ENCODE data around the gene SGCG. TPM values are rescaled to one million over a fixed set of nuclear protein-coding genes. Genes with fewer than 3 reads are reported as not detected.

Gene SGCG
- total RNA-seq, 1 donor from 2014 or later, result 9.8 TPM

DNA sequence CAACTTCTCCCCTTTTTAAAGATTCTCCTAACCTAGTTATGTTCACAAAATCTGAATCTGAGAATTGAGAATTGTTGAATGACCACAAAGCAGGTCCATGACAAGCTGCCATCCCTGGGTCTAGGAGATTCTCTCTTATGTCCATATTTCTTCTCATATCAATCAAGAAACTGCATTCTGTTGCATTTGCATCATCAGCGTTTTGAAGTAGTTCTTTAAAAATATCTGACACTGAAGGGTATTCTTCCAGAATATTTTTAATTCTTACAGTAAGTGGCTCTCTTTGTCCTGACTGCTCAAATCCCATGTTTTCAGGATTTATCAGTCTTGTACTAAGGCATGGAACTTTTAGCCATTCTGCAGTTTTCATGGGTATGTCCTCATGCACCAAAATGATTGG lies 158.4 kb downstream of the SGCG start:
- no peak for DNase-seq (ENCODE audit: low read depth)
- TF ChIP-seq, protein P1, sequence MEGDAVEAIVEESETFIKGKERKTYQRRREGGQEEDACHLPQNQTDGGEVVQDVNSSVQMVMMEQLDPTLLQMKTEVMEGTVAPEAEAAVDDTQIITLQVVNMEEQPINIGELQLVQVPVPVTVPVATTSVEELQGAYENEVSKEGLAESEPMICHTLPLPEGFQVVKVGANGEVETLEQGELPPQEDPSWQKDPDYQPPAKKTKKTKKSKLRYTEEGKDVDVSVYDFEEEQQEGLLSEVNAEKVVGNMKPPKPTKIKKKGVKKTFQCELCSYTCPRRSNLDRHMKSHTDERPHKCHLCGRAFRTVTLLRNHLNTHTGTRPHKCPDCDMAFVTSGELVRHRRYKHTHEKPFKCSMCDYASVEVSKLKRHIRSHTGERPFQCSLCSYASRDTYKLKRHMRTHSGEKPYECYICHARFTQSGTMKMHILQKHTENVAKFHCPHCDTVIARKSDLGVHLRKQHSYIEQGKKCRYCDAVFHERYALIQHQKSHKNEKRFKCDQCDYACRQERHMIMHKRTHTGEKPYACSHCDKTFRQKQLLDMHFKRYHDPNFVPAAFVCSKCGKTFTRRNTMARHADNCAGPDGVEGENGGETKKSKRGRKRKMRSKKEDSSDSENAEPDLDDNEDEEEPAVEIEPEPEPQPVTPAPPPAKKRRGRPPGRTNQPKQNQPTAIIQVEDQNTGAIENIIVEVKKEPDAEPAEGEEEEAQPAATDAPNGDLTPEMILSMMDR (IDR thresholded peaks at IDR 0.05; ENCODE audit: insufficient read depth, low read length, poor library complexity, severe bottlenecking), result no peak
- Histone ChIP-seq H3K36me3 (ENCODE audit: control insufficient read depth, insufficient read depth, low read length) (no peaks in the 10 kb centered on the region), H3K27me3 (ENCODE audit: control insufficient read depth, insufficient read depth, low read length) (no peaks in the 10 kb centered on the region), H3K4me3 (ENCODE audit: low read depth, low read length) (no peak overlapping the region)

DNA sequence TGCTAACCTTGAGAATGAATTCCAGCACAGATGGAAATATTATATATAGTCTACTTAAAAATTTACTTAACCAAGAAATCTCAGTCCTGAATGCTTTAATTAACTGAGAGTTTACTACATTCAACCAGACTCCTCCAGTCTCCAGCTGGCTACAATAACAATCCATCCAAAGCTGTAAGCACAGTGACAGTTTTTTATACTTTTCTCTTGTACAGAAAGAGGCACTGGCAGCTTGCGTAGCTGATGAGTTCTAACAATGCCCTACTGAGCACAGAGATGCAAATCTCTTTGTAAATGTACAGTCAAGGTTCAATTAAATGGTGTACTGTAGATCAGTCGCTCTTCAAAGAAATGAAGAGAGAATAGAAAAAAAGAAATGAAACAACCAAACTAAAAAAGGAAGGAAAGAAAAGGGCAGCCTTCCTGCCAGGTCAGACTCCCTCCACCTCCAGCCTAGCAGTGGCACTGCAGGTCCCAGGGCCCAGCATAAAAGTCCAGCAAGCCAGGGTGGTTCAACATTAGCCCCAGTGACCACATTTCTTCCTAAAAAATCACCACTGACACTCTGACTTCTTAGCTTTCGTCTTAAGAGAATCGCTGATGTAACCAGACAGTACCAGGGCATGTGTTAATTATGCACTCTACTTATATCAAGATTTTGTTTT lies 164.3 kb downstream of the SGCG start:
- DNase-seq (ENCODE audit: low read depth), result no peak
- Histone ChIP-seq H3K4me3 (ENCODE audit: low read depth, low read length) (no peak overlapping the region), H3K27me3 (ENCODE audit: control insufficient read depth, insufficient read depth, low read length) (no peaks in the 10 kb centered on the region), H3K36me3 (ENCODE audit: control insufficient read depth, insufficient read depth, low read length) (peaks cover 2% of the 10 kb centered on the region)
- TF ChIP-seq, protein P1 (IDR thresholded peaks at IDR 0.05; ENCODE audit: insufficient read depth, low read length, poor library complexity, severe bottlenecking), result no peak

DNA sequence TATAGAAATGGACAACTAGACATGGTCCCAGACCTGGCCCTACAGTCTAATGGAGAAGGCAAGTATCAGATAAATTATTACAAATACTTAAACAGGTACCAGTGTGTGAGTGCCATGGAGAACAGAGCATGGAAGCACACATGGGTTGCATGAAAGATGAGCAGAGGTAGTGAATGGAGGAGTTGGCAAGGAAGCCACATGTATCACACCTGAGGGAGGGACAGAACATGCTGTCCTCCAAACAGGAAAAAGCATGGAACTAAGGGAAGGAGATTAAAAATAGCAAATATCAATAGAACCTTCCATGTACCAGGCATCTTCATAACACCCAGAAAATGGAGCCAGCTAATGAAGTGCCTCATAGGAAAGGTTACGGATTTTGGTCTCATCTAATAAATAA lies 166.8 kb downstream of the SGCG start:
- H3K4me3 ChIP-seq (ENCODE audit: low read depth, low read length), result no peak overlapping the region
- DNase-seq (ENCODE audit: low read depth), result no peak
- TF ChIP-seq, protein P1 (IDR thresholded peaks at IDR 0.05; ENCODE audit: insufficient read depth, low read length, poor library complexity, severe bottlenecking), result no peak
- peaks cover 3% of the 10 kb centered on the region for H3K36me3 ChIP-seq (ENCODE audit: control insufficient read depth, insufficient read depth, low read length)
- H3K27me3 ChIP-seq (ENCODE audit: control insufficient read depth, insufficient read depth, low read length), result no peaks in the 10 kb centered on the region

DNA sequence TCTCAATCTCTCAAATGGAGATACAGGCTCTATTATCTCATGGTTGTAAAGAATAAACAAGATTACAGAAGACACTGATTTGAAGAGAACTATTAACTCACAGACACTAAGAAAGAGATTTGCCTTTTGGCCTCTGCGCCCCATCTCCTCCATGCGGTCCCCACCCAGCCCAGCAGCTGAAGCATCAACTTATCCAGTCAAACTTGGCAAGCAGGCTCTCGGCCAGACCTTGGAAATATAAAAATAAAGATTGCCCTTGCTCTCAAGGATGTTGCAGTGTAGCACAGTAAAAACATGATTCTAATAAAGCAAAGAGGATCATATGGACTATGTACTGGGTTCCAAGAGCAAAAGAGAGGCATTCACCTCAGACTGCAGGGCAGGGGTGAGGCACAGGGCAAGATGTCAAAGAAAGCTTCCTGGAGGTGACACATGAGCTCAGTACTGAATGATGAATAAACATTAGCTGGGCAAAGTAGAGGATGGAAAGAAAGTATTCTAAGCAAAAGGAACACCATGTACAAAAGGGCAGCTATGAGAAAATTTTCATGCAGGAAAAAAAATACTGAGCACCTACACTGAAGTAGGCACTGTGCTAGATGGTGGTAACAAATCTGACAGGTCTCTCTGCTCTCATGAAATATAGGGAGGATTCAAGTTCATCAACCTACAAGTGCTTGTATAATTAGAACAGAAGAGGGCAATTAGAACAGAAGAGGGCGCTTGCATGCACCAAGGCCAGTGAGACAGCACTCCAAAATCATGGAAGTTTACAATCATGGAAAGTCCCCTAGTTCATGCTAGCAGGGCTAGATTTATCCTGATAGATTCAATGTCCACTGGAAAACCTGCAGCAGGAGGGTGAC lies 167.7 kb downstream of the SGCG start:
- DNase-seq (ENCODE audit: low read depth), result no peak
- peaks cover 3% of the 10 kb centered on the region for H3K36me3 ChIP-seq (ENCODE audit: control insufficient read depth, insufficient read depth, low read length)
- no peaks in the 10 kb centered on the region for H3K27me3 ChIP-seq (ENCODE audit: control insufficient read depth, insufficient read depth, low read length)
- TF ChIP-seq, protein P1 (IDR thresholded peaks at IDR 0.05; ENCODE audit: insufficient read depth, low read length, poor library complexity, severe bottlenecking), result no peak
- H3K4me3 ChIP-seq (ENCODE audit: low read depth, low read length), result no peak overlapping the region

DNA sequence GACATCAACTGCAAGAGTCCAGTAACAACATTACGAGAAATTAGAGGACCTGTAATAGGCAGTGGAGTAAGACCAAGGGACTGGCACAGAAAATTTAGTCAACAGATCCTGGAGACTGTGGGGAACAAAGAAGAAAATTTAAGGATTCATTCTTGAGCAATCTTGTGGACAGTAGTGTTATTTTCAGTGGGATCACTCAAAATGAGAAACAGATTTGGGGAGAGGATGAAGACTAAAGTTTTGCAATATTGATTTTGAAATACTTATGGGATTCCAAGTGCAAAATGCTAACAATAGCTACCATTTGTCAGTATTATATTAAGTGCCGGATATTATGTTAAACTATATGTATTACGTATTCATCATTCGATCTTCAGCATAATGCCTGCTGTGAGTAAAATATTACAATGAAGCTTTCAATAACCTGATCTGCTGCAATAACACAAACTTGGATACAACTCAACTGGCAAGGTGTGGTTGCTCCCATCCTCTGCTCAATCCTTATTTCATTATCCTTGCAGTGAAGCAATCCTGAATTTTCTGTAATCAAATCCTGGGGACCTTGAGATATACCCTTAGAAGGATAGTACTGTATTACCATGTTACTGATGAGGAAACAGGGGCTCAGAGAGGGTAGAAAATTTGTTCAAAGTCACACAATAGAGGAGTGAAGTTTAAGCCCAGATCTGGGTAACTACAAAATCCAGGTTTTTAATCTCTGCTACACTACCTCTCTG lies 168.6 kb downstream of the SGCG start:
- Histone ChIP-seq H3K4me3 (ENCODE audit: low read depth, low read length) (no peak overlapping the region), H3K27me3 (ENCODE audit: control insufficient read depth, insufficient read depth, low read length) (no peaks in the 10 kb centered on the region), H3K36me3 (ENCODE audit: control insufficient read depth, insufficient read depth, low read length) (peaks cover 3% of the 10 kb centered on the region)
- DNase-seq (ENCODE audit: low read depth), result no peak
- TF ChIP-seq, protein P1 (IDR thresholded peaks at IDR 0.05; ENCODE audit: insufficient read depth, low read length, poor library complexity, severe bottlenecking), result no peak

All from kidney epithelial cell (primary cell).